Neural progenitor cell (in vitro differentiated cells): ENCODE measurements around the gene OR6K2.

Source experiments
- CTCF ChIP-seq: fragments of 200-600 bp; sonication (generic); IDR thresholded peaks from 2 replicates; pipeline ENCODE4 v1.5.1; 2017; ENCODE audit warnings: antibody characterized with exemption, mild to moderate bottlenecking
- EZH2 ChIP-seq: fragments of 200-600 bp; sonication (generic); IDR thresholded peaks from 2 replicates; pipeline ENCODE4 v1.6.1; 2017; ENCODE audit warnings: antibody characterized with exemption, mild to moderate bottlenecking, moderate library complexity

DNA sequence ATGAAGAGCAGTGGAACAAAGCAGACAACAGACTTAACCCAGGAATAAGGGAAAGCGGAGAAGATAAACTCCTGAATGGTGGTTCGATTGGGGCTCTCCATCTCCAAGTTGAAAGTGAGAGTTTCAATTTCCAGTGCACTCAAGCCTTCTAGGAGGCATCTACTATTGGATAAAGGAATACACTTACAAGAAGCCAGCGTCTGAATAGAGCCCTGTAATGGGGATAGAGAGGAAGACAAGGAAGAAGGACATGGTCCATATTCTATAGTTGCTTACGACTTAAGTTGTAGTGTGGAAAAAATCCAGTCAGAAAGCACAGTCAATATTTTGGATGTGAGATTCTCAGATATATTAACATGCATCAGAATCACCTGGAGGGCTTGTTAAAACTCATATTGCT, at the start of gene OR6K2:
- TF ChIP-seq CTCF: no peak
- TF ChIP-seq EZH2: no peak
